WTC11 (cell line): ENCODE measurements around the gene GPR158. TPM values are rescaled to one million over a fixed set of nuclear protein-coding genes. Genes with fewer than 3 reads are reported as not detected.

Source experiments
- ATAC-seq: fragments of 200-7000 bp; cut with Tn5 transposase; 2 replicates; pipeline ENCODE4 v1.10.0; 2021; ENCODE audit warnings: mild to moderate bottlenecking, moderate library complexity
- CTCF ChIA-PET: fragments of 300-600 bp; sonication (Branson Sonifier 250); formaldehyde crosslinking; loops from one replicate; lab custom pipeline; 2021; ENCODE audit warnings: antibody characterized with exemption; lab: Charles Lee
- POLR2A ChIA-PET: fragments of 350-600 bp; sonication (Branson Sonifier 250); formaldehyde crosslinking; loops from one replicate; lab custom pipeline; 2021; ENCODE audit warnings: antibody characterized with exemption; lab: Charles Lee
- DNase-seq: peaks from one replicate; pipeline ENCODE4 v3.0.0; 2021; ENCODE audit warnings: low spot score
- H3K27ac Mint-ChIP-seq: 2 replicates; pipeline ENCODE4 v1.8.0; 2021; ENCODE audit warnings: mixed read lengths
- H3K27me3 Mint-ChIP-seq: 2 replicates; pipeline ENCODE4 v1.8.0; 2021; ENCODE audit warnings: low read depth, mild to moderate bottlenecking, moderate library complexity, mixed read lengths
- H3K36me3 Mint-ChIP-seq: 2 replicates; pipeline ENCODE4 v1.8.0; 2021; ENCODE audit warnings: mixed read lengths
- H3K4me1 Mint-ChIP-seq: 2 replicates; pipeline ENCODE4 v1.8.0; 2022; ENCODE audit warnings: mixed read lengths
- H3K4me3 Mint-ChIP-seq: 2 replicates; pipeline ENCODE4 v1.8.0; 2021; ENCODE audit warnings: mild to moderate bottlenecking, moderate library complexity, mixed read lengths
- H3K9me3 Mint-ChIP-seq: 2 replicates; pipeline ENCODE4 v1.8.0; 2021; ENCODE audit warnings: mixed read lengths
- ATF2 ChIP-seq: sonication (generic); formaldehyde crosslinking; IDR thresholded peaks from 2 replicates; pipeline ENCODE4 v1.8.1; 2022; ENCODE audit warnings: low read depth, missing genetic modification reagents, borderline replicate concordance
- CDX4 ChIP-seq: fragments of 250-450 bp; sonication (Bioruptor Pico); IDR thresholded peaks from 2 replicates; pipeline ENCODE4 v1.9.0; 2021; ENCODE audit warnings: moderate library complexity, mild to moderate bottlenecking, inconsistent platforms, borderline replicate concordance
- CTCF ChIP-seq: fragments of 200-600 bp; IDR thresholded peaks from 2 replicates; pipeline ENCODE4 v1.8.0; 2022; ENCODE audit warnings: antibody characterized with exemption
- FOXJ3 ChIP-seq: sonication (generic); formaldehyde crosslinking; IDR thresholded peaks from 2 replicates; pipeline ENCODE4 v1.9.0; 2021; ENCODE audit warnings: missing genetic modification reagents, mild to moderate bottlenecking, borderline replicate concordance
- GTF2I ChIP-seq: fragments of 250-450 bp; sonication (Bioruptor Pico); conservative IDR thresholded peaks from 2 replicates; pipeline ENCODE4 v1.4.0; 2021; ENCODE audit warnings: mild to moderate bottlenecking
- JAZF1 ChIP-seq: fragments of 250-450 bp; sonication (Bioruptor Pico); IDR thresholded peaks from 2 replicates; pipeline ENCODE4 v1.9.0; 2021; ENCODE audit warnings: moderate library complexity, mild to moderate bottlenecking, inconsistent platforms
- NFYB ChIP-seq: sonication (generic); formaldehyde crosslinking; conservative IDR thresholded peaks from 2 replicates; pipeline ENCODE4 v1.8.0; 2022; ENCODE audit warnings: low read depth, missing genetic modification reagents
- PRRX2 ChIP-seq: fragments of 250-450 bp; sonication (Bioruptor Pico); IDR thresholded peaks from 2 replicates; pipeline ENCODE4 v1.8.0; 2021; ENCODE audit warnings: mild to moderate bottlenecking
- RORB ChIP-seq: fragments of 250-450 bp; sonication (Bioruptor Pico); IDR thresholded peaks from 2 replicates; pipeline ENCODE4 v1.9.0; 2021; ENCODE audit warnings: mild to moderate bottlenecking
- SMAD3 ChIP-seq: sonication (generic); formaldehyde crosslinking; IDR thresholded peaks from 2 replicates; pipeline ENCODE4 v1.8.0; 2022; ENCODE audit warnings: missing genetic modification reagents, mild to moderate bottlenecking, borderline replicate concordance
- SP1 ChIP-seq: sonication (generic); formaldehyde crosslinking; conservative IDR thresholded peaks from 2 replicates; pipeline ENCODE4 v1.8.1; 2022; ENCODE audit warnings: missing genetic modification reagents
- ZNF219 ChIP-seq: sonication (generic); formaldehyde crosslinking; IDR thresholded peaks from 2 replicates; pipeline ENCODE4 v1.8.0; 2023; ENCODE audit warnings: missing genetic modification reagents, mild to moderate bottlenecking, borderline replicate concordance
- ZNF263 ChIP-seq: sonication (generic); formaldehyde crosslinking; IDR thresholded peaks from 2 replicates; pipeline ENCODE4 v1.8.1; 2022; ENCODE audit warnings: low read depth, mild to moderate bottlenecking, moderate library complexity, missing genetic modification reagents
- ZNF396 ChIP-seq: fragments of 250-450 bp; sonication (Bioruptor Pico); IDR thresholded peaks from 2 replicates; pipeline ENCODE4 v1.8.0; 2021; ENCODE audit warnings: mild to moderate bottlenecking, moderate library complexity, borderline replicate concordance
- ZSCAN18 ChIP-seq: fragments of 250-450 bp; sonication (Bioruptor Pico); IDR thresholded peaks from 2 replicates; pipeline ENCODE4 v2.1.2; 2022; ENCODE audit warnings: mild to moderate bottlenecking, moderate library complexity
- total RNA-seq: library from RNA; stranded (reverse); gene quantifications from 3 replicates; pipeline ENCODE4 v1.2.3, GENCODE V29; 2021
- TF ChIP-seq, protein P1 (sequence below): sonication (generic); formaldehyde crosslinking; IDR thresholded peaks from 2 replicates; pipeline ENCODE4 v1.8.1; 2022; ENCODE audit warnings: mild to moderate bottlenecking, moderate library complexity, missing genetic modification reagents
- TF ChIP-seq, protein P2 (sequence below): sonication (generic); formaldehyde crosslinking; IDR thresholded peaks from 2 replicates; pipeline ENCODE4 v1.8.0; 2023; ENCODE audit warnings: mild to moderate bottlenecking, missing genetic modification reagents
- TF ChIP-seq, protein P3 (sequence below): fragments of 250-450 bp; sonication (Bioruptor Pico); IDR thresholded peaks from 2 replicates; pipeline ENCODE4 v1.8.0; 2021; ENCODE audit warnings: mild to moderate bottlenecking
- TF ChIP-seq, protein P4 (sequence below): sonication (generic); formaldehyde crosslinking; IDR thresholded peaks from 2 replicates; pipeline ENCODE4 v1.8.1; 2023; ENCODE audit warnings: mild to moderate bottlenecking, missing genetic modification reagents, moderate library complexity

The GPR158 gene
- total RNA-seq, 1 experiment from 2014 or later = 0.63 TPM

GRCh38 chr10:25405871-25406270, 231.1 kb downstream of the GPR158 start (continued):
- TF ChIP-seq, protein P1, sequence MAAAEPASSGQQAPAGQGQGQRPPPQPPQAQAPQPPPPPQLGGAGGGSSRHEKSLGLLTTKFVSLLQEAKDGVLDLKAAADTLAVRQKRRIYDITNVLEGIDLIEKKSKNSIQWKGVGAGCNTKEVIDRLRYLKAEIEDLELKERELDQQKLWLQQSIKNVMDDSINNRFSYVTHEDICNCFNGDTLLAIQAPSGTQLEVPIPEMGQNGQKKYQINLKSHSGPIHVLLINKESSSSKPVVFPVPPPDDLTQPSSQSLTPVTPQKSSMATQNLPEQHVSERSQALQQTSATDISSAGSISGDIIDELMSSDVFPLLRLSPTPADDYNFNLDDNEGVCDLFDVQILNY = no peak
- TF ChIP-seq ATF2 = no peak
- no peak for TF ChIP-seq GTF2I (CRISPR knock-in tag)

DNA sequence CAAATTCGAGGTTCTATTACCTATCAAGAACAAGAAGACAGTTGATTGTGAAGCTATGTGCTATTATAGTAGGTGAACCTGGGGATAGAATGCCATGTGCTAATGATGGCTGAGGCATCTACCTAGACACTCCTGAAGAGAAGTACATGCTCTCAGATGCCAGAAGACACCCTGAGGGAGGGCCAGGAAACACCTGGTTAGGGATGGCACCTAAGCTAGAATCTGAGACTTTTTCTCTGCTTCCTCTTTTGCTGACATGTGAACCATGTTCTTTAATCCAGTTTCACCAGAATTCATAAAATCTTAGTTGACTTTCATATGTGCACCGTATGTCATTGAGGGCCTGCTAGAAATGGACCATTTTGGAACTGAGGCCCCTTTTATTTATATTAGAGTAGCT, 242.8 kb downstream of the GPR158 start:
- TF ChIP-seq PRRX2 = no peak
- TF ChIP-seq, protein P2, sequence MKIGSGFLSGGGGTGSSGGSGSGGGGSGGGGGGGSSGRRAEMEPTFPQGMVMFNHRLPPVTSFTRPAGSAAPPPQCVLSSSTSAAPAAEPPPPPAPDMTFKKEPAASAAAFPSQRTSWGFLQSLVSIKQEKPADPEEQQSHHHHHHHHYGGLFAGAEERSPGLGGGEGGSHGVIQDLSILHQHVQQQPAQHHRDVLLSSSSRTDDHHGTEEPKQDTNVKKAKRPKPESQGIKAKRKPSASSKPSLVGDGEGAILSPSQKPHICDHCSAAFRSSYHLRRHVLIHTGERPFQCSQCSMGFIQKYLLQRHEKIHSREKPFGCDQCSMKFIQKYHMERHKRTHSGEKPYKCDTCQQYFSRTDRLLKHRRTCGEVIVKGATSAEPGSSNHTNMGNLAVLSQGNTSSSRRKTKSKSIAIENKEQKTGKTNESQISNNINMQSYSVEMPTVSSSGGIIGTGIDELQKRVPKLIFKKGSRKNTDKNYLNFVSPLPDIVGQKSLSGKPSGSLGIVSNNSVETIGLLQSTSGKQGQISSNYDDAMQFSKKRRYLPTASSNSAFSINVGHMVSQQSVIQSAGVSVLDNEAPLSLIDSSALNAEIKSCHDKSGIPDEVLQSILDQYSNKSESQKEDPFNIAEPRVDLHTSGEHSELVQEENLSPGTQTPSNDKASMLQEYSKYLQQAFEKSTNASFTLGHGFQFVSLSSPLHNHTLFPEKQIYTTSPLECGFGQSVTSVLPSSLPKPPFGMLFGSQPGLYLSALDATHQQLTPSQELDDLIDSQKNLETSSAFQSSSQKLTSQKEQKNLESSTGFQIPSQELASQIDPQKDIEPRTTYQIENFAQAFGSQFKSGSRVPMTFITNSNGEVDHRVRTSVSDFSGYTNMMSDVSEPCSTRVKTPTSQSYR (CRISPR knock-in tag) = no peak
- no peak for TF ChIP-seq CDX4
- TF ChIP-seq, protein P3, sequence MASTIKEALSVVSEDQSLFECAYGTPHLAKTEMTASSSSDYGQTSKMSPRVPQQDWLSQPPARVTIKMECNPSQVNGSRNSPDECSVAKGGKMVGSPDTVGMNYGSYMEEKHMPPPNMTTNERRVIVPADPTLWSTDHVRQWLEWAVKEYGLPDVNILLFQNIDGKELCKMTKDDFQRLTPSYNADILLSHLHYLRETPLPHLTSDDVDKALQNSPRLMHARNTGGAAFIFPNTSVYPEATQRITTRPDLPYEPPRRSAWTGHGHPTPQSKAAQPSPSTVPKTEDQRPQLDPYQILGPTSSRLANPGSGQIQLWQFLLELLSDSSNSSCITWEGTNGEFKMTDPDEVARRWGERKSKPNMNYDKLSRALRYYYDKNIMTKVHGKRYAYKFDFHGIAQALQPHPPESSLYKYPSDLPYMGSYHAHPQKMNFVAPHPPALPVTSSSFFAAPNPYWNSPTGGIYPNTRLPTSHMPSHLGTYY = no peak
- TF ChIP-seq ZNF396 (CRISPR knock-in tag) = no peak
- no peak for TF ChIP-seq RORB (CRISPR knock-in tag)
- no peak for TF ChIP-seq FOXJ3 (CRISPR knock-in tag)
- no peak for TF ChIP-seq ZNF263 (CRISPR knock-in tag)
- no peak for TF ChIP-seq SP1 (CRISPR knock-in tag)
- TF ChIP-seq, protein P4, sequence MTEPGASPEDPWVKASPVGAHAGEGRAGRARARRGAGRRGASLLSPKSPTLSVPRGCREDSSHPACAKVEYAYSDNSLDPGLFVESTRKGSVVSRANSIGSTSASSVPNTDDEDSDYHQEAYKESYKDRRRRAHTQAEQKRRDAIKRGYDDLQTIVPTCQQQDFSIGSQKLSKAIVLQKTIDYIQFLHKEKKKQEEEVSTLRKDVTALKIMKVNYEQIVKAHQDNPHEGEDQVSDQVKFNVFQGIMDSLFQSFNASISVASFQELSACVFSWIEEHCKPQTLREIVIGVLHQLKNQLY (CRISPR knock-in tag) = no peak
- TF ChIP-seq SMAD3 (CRISPR knock-in tag) = no peak
- no peak for TF ChIP-seq NFYB (CRISPR knock-in tag)
- no peak for TF ChIP-seq ZNF219 (CRISPR knock-in tag)
- no peak for TF ChIP-seq ZSCAN18
- no peak for TF ChIP-seq CTCF
- no peak for TF ChIP-seq JAZF1 (CRISPR knock-in tag)
- CTCF ChIA-PET = no interaction called here
- no peak overlapping the region for H3K27ac Mint-ChIP-seq

More for the DNA sequence above, 242.8 kb downstream of the GPR158 start:
- H3K4me3 Mint-ChIP-seq = no peak overlapping the region
- no peak for DNase-seq
- H3K4me1 Mint-ChIP-seq = no peaks in the 10 kb centered on the region
- H3K27me3 Mint-ChIP-seq = no peaks in the 10 kb centered on the region
- H3K36me3 Mint-ChIP-seq = peaks cover 18% of the 10 kb centered on the region
- POLR2A ChIA-PET = no interaction called here
- H3K9me3 Mint-ChIP-seq = peaks cover 34% of the 10 kb centered on the region
- no peak for ATAC-seq
